PFSK-1 (cell line): ENCODE results near the gene TRH.

Experiments
- FOXP2 ChIP-seq: optimal IDR thresholded peaks from 2 replicates; pipeline ENCODE3; 2011; ENCODE audit warnings: borderline replicate concordance, control low read depth, inconsistent platforms; ENCODE audit not compliant: insufficient read depth; ENCODE audit errors: extremely low read length, extremely low read depth
- POLR2AphosphoS5 ChIP-seq: IDR thresholded peaks from 2 replicates; pipeline ENCODE4 v1.6.1; 2012; ENCODE audit warnings: low read depth, mild to moderate bottlenecking, control low read depth, low read length, moderate library complexity
- SIN3A ChIP-seq: IDR thresholded peaks from 2 replicates; pipeline ENCODE4 v1.6.1; 2012; ENCODE audit warnings: mild to moderate bottlenecking, low read length, moderate library complexity, borderline replicate concordance; ENCODE audit not compliant: insufficient read depth
- TAF1 ChIP-seq: IDR thresholded peaks from 2 replicates; pipeline ENCODE4 v1.6.1; 2012; ENCODE audit warnings: low read length, control low read depth, borderline replicate concordance; ENCODE audit not compliant: insufficient read depth
- TF ChIP-seq, protein P1 (sequence below), 2 experiments: IDR thresholded peaks; 2 replicates each; pipeline versions ENCODE4 v1.6.1 to v1.8.0; 2011 to 2012; ENCODE audit warnings: low read depth in 2 of 2, low read length in 2 of 2, control low read depth in 1 of 2, inconsistent platforms in 1 of 2, mild to moderate bottlenecking in 1 of 2, moderate library complexity in 1 of 2; ENCODE audit not compliant: insufficient read depth in 1 of 2

DNA sequence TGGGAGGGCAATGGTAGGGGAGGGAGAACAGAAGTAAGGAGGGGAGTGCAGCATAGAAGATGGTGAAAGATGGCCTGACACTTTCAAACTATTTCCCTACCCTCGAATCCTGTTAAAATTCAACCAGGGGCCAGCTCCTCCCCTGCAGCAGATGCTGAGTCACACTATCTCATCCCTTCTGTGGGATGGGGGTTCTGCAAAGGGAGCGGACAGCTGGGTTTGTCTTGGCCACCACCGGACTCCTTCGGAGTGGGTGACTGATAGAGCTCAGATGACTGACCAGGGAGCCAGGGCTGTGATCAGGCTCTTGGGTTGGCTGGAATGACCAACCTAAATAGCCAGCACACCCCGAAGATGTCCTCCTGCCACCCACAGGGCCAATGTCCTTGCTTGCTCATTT, 47.4 kb upstream of the TRH start:
- TF ChIP-seq POLR2AphosphoS5, result no peak
- TF ChIP-seq, protein P1, sequence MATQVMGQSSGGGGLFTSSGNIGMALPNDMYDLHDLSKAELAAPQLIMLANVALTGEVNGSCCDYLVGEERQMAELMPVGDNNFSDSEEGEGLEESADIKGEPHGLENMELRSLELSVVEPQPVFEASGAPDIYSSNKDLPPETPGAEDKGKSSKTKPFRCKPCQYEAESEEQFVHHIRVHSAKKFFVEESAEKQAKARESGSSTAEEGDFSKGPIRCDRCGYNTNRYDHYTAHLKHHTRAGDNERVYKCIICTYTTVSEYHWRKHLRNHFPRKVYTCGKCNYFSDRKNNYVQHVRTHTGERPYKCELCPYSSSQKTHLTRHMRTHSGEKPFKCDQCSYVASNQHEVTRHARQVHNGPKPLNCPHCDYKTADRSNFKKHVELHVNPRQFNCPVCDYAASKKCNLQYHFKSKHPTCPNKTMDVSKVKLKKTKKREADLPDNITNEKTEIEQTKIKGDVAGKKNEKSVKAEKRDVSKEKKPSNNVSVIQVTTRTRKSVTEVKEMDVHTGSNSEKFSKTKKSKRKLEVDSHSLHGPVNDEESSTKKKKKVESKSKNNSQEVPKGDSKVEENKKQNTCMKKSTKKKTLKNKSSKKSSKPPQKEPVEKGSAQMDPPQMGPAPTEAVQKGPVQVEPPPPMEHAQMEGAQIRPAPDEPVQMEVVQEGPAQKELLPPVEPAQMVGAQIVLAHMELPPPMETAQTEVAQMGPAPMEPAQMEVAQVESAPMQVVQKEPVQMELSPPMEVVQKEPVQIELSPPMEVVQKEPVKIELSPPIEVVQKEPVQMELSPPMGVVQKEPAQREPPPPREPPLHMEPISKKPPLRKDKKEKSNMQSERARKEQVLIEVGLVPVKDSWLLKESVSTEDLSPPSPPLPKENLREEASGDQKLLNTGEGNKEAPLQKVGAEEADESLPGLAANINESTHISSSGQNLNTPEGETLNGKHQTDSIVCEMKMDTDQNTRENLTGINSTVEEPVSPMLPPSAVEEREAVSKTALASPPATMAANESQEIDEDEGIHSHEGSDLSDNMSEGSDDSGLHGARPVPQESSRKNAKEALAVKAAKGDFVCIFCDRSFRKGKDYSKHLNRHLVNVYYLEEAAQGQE (IDR thresholded peaks at IDR 0.05; ENCODE audit: insufficient read depth in 1 of 2, low read depth in 2 of 2, low read length in 2 of 2), result no peak
- TF ChIP-seq SIN3A, result no peak
- no peak for TF ChIP-seq TAF1
- no peak for TF ChIP-seq FOXP2
